Ishikawa (cell line): ENCODE data around the gene FIBCD1.

Experiments
- EP300 ChIP-seq: IDR thresholded peaks from 2 replicates; pipeline ENCODE4 v1.6.1; 2012; ENCODE audit warnings: borderline replicate concordance
- TAF1 ChIP-seq: IDR thresholded peaks from 2 replicates; pipeline ENCODE4 v1.6.1; 2012; ENCODE audit warnings: low read depth, mild to moderate bottlenecking
- ZBTB7A ChIP-seq: IDR thresholded peaks from 2 replicates; pipeline ENCODE4 v1.6.1; 2012; ENCODE audit warnings: low read depth
- TF ChIP-seq, protein P1 (sequence below): IDR thresholded peaks from 2 replicates; pipeline ENCODE4 v1.6.1; 2012
- TF ChIP-seq, protein P2 (sequence below): IDR thresholded peaks from 2 replicates; pipeline ENCODE4 v1.6.1; 2012; ENCODE audit warnings: low read depth, mild to moderate bottlenecking

DNA sequence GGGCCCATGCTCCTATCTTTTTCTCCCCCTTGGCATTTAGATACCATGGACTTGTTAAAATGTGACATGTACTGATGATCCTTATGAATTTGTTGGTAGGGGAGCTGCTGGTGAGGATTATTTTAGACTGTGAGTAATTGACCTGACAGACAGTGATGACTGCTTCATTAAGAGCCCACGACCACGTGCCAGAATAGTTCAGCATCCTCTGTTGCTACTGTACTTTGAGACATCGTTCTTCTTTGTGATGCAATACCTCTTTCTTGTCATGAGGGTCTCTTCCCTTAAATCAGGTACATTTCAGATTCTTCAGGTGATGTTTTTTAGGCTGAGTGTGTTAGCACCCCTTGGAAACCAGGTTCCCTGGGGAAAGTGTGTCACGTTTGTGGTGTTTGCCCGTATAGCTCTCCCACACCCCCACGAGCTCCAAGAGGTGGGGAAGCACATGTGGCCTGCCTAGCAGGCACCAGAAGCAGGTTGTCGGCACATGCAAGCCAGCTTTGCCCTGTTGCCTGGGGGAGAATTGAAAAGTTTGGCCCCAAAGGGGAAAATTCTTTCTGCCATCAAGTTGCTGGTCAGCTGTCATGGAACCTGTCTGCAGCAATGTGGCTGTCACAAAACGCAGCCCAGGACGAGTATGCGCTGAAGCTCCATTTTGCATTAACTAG lies 67.5 kb downstream of the FIBCD1 start:
- TF ChIP-seq ZBTB7A (no peak), EP300 (no peak), TAF1 (no peak)
- TF ChIP-seq, protein P1, sequence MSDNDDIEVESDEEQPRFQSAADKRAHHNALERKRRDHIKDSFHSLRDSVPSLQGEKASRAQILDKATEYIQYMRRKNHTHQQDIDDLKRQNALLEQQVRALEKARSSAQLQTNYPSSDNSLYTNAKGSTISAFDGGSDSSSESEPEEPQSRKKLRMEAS = no peak
- TF ChIP-seq, protein P2, sequence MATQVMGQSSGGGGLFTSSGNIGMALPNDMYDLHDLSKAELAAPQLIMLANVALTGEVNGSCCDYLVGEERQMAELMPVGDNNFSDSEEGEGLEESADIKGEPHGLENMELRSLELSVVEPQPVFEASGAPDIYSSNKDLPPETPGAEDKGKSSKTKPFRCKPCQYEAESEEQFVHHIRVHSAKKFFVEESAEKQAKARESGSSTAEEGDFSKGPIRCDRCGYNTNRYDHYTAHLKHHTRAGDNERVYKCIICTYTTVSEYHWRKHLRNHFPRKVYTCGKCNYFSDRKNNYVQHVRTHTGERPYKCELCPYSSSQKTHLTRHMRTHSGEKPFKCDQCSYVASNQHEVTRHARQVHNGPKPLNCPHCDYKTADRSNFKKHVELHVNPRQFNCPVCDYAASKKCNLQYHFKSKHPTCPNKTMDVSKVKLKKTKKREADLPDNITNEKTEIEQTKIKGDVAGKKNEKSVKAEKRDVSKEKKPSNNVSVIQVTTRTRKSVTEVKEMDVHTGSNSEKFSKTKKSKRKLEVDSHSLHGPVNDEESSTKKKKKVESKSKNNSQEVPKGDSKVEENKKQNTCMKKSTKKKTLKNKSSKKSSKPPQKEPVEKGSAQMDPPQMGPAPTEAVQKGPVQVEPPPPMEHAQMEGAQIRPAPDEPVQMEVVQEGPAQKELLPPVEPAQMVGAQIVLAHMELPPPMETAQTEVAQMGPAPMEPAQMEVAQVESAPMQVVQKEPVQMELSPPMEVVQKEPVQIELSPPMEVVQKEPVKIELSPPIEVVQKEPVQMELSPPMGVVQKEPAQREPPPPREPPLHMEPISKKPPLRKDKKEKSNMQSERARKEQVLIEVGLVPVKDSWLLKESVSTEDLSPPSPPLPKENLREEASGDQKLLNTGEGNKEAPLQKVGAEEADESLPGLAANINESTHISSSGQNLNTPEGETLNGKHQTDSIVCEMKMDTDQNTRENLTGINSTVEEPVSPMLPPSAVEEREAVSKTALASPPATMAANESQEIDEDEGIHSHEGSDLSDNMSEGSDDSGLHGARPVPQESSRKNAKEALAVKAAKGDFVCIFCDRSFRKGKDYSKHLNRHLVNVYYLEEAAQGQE = no peak
